Measurements from ENCODE around the gene TMEM212.
"Not testable (repeated sequence)": the region's sequence is repeated elsewhere in the genome, so short reads cannot be mapped to it uniquely, and the experiment has no call there.

TMEM212 gene

DNA sequence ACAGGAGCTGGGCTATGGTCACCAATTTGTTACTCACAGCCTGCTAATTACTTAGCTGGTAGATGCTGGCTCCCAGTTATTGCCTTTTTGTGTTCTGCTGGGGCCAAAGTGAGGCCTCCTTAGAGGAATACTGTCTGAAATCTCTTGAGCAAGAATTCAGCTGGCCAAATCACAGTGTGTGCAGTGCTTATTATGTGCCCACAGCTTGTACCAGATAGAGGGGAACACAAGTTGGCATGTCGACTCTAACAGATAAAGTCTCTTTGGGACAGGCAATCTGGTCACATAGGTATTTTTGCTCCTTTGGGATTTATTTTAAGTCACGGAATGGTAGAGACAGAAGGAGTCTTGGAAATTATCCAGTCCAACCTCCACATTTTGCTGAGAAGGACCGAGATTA, 6.3 kb upstream of the TMEM212 start:
- no peak for FAIRE-seq

DNA sequence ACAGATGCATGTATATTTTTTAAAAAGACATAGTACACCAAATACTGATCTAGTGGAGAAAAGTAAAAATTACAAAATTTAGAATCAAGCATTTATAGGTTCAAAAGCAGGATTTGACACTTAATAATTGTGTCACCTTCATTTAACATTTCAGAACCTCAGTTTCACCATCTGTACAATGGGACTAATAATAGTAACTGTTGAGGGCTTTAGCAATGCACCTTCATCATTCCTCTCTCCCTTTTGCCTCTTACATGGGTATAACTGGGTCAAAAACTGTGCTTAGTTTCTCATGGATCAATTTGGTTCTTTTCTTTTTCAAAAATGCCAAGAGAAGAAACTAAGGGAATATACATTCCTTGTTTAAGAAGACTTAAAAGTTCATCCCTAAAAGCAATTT, 5.5 kb upstream of the TMEM212 start:
- no peak for FAIRE-seq

DNA sequence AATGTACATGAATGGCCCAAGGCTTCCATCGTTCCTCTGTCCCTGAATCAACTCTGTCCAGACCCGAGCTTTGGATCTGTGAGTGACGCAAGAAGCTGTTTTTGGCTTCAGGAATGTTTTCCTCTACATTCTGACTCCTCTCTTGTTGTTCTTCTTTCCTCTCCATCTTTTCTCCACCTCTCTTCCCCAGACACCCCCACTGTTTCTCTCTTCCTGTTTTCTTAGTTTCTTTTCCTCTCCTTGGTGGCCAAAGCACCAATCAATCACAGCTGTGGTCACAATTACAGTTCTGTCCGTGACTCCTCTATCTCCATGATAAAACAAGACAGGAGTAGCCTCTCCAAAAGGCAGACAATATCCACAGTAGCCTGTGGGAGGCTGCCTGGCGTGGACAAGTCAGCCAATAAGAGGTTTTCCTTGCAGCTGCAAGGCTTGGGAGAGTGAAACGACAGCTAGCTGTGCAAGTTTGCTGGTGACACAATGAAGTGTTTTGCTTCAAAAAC, 4.9 kb upstream of the TMEM212 start:
- no peak for FAIRE-seq

DNA sequence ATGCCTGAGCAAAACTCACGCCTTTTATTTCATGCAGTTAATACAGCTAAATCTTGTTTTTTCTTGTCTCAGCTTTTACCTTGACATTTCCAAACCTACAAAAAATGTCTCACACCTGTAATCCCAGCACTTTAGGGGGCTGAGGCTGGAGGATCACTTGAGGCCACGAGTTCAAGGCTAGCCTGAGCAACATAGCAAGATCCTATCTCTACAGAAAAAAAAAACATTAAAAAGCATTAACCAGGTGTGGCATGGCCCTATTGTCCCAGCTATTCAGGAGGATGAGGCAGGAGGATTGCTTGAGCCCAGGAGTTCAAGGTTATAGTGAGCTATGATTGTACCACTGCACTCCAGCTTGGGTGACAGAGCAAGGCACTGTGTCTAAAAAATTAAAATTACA, 3.9 kb upstream of the TMEM212 start:
- no peak for FAIRE-seq

DNA sequence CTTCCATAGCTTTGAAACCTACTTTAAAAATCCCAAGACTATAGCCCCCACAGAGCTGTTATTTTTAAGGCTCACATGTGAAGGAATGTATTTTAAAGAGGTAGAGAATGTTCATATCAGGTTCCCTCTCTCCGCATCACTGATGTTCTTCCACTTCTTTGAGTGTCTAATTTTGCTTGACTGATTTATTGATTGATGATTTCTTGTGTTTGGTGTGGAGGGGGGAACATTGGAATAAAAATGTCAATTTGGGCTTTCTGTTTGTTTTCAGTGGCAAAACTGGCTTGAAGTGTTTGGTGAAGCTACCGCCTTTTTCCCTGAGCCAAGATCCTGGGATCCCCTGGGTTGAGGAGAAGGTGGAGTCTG, 2.7 kb upstream of the TMEM212 start:
- FAIRE-seq: no peak

DNA sequence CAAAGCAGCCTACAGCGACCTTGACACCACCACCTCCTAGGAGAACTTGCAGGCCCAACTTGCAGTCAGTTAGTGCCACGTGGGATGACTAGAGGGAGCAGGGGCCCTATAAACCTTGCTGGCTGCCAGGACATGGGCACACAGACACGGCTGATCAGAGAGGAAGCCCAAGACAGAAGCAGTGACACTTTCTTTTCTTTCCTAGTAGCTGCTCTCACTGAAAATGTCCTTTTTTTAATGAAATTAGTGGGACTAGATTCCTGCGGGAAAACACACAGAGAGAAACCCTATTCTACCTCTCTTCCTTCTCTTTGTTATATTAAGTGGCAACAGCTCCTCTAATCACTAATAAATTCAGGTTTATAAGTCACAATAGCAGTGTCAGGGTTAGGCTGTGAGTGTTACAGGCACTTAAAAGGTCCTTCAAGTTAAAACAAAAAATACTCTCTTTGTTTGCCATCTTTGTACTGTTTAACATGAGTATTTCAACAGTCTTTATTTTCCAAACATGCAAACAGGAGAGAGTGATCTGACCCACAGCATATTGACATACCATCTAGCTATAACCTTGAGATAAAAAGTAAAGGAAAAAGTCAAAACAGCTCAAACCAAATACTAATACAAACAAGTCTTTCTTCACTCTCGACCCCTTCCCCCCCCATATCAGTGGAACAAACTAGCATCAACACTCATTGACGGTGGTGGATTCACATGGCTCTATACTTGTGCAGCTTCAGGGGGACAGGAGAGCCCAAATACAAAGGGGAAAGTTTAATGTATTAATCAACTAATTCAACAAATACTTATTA, 2.1 kb upstream of the TMEM212 start:
- no peak for FAIRE-seq

DNA sequence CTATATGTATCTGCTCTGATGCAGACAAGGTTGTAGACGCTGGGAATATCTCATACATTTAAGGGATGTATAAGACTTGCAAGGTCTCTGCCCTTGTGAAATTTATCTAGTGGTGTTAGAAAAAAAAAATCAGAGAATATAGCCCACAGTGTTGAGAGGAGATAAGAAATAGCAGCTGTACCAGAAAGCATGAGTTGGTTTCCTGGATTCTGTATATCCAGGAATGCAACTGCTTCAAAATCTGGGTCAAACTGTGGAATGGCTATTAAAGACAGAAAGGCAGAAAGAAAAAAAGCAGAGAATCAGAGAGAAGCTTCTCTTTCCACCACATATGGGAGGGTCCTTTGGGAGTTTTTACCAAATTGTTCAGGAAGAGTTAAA, 1.5 kb upstream of the TMEM212 start:
- no peak for FAIRE-seq

DNA sequence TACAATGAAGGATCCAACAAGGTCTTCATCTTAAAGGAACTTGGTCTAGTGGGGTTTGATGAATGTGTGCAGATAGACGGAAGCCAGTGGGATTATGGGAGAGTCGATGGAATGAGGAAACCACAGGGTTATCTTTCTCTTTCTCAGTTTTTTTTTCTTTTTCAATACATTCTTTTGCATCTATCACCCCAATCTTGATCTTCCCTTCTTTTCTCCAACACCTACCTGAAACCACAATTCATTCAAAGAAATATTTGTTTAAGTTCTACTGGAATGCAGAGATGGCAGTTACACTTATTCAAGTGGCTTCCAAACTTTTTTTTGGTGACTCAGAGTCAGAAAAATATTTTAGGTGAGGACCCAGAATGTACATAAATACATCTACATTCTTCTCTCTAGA, 1.7 kb downstream of the TMEM212 start:
- FAIRE-seq: no peak

DNA sequence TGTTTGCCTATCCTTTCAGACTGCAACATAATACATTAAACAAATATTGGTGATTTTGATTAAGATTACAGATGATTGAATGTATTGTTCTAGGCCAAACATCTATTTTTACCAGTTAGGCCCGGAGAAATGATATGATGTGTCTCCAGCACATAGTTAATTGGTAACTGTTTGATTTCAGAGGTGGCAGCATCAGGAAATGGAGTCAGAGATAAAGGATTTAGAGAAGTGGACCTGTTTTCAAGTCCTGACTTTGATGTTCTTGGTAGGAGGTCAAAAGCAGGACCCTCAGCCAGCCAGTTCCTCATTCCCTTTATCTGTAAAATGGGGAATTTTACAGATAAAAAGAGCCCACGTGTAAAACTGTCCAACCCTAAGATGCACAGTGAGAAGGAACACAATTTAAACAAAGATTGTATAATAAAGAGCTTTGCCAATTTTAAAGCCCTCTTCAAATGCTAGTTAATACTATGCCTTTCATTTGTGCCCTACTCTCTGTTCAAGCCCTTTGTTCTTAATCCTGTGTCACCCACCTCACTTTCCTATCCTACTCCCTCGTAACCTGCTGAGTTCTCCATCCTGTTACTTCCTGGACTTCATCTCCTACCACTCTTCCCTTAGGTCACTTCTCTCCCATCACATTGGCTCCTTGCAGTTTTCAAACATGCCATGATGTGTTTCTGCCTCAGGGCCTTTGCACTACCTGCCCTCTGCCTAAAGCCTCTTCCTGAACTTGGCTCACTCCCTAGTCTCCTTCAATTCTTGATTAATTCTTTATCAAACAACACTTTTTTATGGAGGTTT, 2.5 kb downstream of the TMEM212 start:
- no peak for FAIRE-seq

DNA sequence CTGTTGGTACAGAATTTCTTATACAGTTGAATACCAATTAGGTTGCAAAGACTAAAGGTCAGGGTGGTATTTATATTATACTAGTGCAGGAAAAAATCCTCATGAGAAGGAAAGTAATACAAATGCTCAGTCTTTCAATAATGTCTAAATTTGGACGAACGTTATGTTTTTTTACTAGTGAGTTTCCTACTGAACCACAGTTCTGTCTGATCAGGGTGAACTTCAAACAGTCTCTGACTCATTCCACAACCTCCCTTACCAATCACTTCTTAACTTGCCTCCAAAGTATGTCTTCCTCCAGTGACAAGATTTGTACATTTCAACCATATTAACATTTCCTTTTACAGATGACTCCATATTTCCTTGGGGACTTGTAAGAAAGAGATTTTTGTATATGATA, 3.4 kb downstream of the TMEM212 start:
- FAIRE-seq: no peak

DNA sequence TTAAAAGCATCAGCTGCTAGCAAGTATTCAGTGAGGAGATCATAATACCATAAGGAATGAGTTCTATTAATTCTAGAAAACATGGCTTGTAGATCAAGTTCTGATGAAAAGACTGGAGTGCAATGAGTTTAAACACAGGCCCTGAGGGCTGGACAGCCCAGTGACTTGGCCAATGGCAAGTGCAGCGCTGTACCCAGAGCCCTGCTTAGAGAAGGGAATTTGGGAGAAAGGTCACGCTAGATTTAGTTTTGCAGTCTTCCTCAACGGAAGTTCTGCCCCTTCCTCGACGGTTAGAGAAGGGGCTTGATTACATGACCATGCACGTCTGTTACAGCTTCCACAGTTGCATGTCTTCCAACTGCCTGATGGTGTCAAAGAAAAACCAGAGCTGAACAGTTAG, 4.0 kb downstream of the TMEM212 start:
- FAIRE-seq: no peak

DNA sequence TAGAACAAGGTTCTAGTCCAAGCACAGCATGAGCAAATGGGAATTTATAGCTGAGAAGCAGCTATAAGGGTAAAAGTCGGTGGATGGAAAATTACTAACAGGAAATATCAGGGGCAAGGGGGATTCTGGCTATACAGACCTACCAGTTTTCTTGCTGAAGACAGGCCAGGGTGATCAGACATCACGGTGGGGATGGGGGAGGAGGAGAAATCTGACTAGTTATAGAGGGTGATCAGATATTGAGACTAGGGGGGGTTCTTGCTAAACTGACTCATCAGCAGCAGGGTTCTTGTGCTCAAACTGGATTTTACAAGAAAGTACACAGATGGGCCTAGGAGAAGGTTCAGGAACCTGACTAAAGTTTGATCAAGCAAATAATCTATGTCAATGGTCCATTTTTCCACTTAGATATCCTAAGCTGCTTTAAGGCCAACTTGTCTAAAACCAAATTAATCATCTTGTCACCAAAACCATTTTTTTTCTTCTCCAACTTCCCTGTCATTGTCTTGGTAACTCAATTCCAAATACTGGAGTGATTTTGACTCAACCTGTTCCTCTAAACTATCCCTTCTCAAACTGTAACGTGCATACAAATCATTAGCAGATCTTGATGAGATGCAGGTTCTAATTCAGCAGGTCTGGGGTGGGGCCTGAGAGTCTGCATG, 4.6 kb downstream of the TMEM212 start:
- FAIRE-seq: no peak

DNA sequence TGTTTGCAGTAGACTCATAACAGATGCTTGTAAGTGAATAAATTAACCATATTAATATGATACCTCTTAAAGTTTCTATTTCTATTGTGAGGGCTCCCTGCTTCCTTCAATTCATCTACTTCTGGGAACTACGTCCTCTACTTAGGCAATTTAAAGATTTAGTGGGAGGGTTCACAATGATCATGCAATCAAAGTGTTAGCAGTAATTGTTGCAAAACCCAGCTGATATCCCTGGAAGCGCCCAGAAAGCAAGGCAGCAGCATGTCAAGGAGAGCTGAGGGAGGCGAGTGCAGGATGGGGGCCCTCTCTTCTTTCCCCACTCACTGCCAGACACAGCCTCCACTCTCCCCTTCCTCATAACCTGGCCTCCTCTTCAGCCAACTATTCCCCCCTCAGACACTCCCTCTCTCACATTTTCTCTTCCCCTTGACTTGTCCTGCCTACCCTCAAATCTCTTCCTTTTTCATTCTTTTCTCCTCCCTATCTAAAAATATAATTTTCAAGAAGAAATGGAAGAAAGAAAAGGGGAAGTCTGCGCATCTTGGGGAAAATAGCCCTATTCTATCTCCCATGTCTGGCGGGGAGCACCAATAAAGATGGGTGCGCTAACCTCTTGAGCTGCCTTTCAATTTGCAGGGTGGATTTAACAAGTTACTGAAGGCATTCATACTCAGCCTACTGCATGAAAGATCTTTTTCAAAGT, 6.6 kb downstream of the TMEM212 start:
- no peak for FAIRE-seq

DNA sequence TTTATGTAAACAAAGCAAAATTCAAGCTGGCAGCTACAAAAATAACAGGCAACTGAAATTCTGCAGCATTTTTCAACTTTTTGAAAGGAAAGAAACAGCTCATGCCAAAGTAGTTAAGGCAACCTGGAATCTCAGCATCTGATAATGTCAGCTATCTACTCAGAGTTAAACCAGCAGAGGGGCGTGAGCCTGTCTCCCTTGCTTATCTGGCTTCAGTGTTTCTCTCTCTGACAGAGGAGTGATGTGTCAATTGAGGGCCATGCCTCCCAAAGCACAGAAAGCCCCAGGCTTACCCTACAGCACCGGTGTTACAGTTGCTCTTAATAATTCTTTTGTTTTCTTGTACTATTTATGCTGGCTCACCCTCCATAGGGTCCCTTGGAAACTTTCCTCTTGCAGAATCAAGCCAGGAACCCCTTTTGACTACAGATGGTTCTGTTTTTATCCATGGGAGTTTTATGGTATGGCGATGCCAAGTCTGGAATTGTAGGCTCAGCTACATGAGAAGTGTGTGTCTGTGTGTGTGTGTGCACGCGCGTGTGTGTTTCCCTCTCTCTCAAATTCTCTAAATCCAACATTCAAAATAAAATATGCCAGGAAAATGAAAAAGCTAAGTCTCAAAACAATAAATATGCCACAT, 7.3 kb downstream of the TMEM212 start:
- FAIRE-seq: no peak

DNA sequence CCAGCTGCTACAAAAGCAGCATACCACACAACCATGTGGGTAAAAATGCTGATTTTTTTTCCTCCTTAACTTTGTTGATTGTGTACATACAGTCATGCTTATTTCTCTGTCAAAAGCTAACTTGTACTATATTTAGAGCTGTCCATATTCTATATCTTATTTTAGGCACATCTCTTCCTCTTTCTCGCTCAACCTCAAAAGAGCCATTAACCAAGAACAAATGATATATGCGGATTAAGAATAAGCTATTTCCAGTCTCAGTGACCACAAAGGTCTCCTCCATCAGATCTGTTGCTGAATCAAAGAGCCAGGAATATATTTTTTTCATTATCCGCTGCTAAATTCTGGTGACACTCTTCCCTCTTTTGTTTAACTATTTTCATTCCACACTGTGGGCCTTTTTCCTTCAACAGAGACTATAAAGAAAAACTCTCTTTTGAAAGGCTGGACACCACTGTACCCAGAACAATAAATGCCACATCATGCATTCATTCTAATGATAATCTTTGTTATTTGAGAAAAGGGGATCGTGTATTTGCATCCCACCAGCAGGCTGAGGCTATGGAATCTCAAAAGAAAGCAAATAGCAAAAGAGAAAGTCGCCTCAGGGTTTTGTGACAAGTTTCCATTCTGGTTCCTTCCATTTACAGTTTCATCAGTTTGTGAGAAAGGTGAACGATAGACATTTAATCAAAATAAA, 8.0 kb downstream of the TMEM212 start:
- FAIRE-seq: no peak

DNA sequence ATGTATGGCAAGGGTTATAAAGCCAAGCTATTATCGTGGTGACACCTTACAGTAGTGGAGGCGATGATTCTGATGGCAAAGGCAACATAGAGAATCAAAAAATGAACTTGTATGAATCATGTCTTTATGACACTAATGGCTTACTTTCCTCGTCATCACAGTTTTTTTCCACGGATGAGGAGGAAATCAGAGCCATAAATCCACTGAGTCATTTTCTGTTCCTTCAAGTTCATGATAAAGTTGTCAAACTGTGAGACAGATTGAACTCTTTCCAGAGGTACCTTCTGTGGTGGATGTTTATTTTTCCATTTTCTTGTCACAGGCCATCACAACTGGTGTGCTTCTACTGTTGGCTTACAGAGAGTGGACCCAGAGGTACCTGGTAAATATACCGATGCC, 8.5 kb downstream of the TMEM212 start:
- FAIRE-seq: peak; percentile 51

DNA sequence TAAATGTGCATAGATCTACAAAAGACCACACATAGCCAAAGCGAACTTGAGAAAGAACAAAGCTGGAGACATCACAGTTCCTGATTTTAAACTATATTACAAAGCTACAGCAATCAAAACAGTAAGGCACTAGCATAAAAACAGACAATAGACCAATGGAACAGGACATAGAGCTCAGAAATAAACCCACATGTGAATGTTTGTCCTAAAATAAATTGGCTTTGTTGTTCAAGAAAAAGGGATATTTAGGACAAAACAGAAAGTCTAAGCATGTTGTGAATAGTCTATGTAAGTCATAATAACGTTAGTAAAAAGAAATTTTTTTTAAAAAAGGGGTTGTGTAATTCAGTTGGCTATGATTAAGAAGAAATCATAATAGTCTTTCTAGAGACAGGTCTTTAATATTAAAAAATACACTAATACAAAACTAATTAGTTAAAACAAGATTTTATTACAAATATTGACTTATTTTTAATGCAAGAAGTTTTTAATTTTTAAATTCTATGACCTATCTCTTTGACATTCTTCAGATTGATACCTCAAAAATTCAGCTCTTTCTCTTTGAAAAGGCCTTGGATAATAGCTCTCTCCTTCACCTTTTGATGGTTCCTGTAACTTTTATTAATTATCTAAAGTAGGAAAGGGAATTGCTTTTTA, 11.6 kb downstream of the TMEM212 start:
- peak; percentile 61 for FAIRE-seq

DNA sequence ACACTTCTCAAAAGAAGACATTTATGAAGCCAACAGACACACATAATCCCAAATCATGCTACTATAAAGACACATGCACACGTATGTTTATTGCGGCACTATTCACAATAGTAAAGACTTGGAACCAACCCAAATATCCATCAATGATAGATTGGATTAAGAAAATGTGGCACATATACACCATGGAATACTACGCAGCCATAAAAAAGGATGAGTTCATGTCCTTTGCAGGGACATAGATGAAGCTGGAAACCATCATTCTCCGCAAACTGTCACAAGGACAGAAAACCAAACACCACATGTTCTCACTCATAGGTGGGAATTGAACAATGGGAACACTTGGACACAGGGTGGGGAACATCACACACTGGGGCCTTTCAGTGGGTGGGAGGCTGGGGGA, 15.6 kb downstream of the TMEM212 start:
- not testable (repeated sequence) for FAIRE-seq

DNA sequence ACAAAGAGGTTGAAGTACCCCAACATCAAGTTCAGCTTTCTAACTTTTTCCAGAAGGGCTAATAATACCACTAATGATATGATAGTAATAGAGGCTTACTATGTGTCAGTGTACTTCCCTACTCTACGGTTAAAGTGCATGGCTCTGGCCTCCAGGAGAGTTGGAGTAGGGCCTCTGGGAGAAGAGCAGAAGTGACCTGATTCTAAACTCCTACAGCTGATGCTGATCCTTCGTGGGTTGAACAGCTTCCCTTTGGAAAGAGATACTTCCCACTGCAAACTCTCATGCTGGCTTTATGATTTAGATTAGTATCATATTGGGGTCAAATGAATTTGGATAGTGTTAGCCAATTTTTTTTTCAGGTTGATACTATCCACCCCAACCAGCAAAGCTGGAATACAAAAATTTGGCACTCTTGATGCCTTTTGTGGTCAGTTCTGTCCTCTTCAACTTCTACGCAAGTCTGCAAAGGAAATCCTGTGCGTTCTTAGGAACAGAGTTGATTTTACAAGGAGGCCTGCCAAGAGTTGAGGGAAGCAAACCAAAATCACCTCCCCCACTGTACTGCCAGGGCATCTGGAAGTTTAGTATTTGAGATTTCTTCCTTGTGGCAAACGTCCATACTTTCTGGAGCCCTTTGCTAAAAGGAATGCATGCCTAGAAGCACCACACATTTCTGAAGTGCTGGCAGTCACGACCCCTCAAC, 17.8 kb downstream of the TMEM212 start:
- FAIRE-seq: no peak

DNA sequence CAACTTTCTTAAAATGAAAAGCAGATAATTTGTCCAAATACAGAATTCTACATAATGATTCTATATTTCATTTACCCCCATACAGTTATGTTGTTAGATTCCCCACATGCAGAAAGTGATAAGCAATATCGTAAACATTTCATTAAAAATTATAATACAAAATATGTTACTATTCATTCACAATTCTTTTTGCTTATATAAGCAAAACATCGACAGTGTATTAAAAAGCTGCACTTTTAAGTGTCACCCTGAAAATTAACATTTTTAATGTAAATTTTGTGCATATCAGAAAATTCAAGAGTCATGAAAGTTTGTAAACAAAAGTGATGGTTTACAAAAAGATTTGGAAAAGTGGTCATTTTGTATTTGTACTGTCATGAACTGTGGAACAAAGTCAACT, 19.2 kb downstream of the TMEM212 start:
- no peak for FAIRE-seq

All from islet of Langerhans (tissue), 1 donor.